Measurements from ENCODE around the gene KCNC4.

DNA sequence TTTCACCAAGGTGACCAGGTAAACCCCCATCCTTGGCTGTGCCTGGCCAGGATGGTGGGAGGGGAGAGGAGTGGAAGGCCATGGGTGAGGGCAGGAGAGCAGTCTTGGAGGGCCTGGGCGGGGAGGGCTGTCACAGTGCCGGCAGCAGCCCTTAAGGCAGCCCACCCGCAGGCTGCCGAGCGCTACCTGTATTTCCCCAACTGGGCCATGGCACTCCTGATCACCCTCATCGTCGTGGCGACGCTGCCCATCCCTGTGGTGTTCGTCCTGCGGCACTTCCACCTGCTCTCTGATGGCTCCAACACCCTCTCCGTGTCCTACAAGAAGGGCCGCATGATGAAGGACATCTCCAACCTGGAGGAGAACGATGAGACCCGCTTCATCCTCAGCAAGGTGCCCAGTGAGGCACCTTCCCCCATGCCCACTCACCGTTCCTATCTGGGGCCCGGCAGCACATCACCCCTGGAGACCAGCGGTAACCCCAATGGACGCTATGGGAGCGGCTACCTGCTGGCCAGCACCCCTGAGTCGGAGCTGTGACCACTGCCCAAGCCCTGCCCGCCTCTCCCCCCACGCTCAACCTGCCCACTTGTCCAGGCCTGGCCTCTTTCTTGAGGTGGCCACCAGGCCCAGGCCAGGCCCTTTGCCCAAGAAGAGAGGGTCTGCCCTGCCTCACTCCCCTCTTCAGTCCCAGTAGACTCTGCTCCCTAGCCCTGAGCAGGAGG is 12.0 kb upstream of the KCNC4 start:
- TF ChIP-seq, protein P1, sequence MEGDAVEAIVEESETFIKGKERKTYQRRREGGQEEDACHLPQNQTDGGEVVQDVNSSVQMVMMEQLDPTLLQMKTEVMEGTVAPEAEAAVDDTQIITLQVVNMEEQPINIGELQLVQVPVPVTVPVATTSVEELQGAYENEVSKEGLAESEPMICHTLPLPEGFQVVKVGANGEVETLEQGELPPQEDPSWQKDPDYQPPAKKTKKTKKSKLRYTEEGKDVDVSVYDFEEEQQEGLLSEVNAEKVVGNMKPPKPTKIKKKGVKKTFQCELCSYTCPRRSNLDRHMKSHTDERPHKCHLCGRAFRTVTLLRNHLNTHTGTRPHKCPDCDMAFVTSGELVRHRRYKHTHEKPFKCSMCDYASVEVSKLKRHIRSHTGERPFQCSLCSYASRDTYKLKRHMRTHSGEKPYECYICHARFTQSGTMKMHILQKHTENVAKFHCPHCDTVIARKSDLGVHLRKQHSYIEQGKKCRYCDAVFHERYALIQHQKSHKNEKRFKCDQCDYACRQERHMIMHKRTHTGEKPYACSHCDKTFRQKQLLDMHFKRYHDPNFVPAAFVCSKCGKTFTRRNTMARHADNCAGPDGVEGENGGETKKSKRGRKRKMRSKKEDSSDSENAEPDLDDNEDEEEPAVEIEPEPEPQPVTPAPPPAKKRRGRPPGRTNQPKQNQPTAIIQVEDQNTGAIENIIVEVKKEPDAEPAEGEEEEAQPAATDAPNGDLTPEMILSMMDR (IDR thresholded peaks at IDR 0.05; ENCODE audit: poor library complexity, severe bottlenecking) = no peak
- no peak for TF ChIP-seq REST (IDR thresholded peaks at IDR 0.05; ENCODE audit: borderline replicate concordance)
- TF ChIP-seq EZH2 (IDR thresholded peaks at IDR 0.05; ENCODE audit: borderline replicate concordance, insufficient read depth, low read length, poor library complexity, severe bottlenecking) = no peak
